GM08714 (cell line): Measurements from ENCODE around the gene RGS3.
A peak's percentile ranks its signal among the peaks of the same experiment; 100 is the strongest.

Source experiments
- H3K4me3 ChIP-seq: fragments of 200-500 bp; sonication (Bioruptor generic); 2 replicates; pipeline ENCODE4 v1.5.1; 2014; ENCODE audit warnings: mild to moderate bottlenecking, low read length, inconsistent platforms
- ZNF274 ChIP-seq: IDR thresholded peaks from 2 replicates; pipeline ENCODE4 v1.6.1; 2012; ENCODE audit warnings: mild to moderate bottlenecking, low read depth, low read length

Gene RGS3

GRCh38 chr9:113592876-113593575 is 129.5 kb downstream of the RGS3 start:
- TF ChIP-seq ZNF274: no peak
- H3K4me3 ChIP-seq: peak overlapping the region; percentile 58; the same call in 1 of the 2 replicates

GRCh38 chr9:113593682-113594281 is 130.3 kb downstream of the RGS3 start:
- peak overlapping the region; percentile 58; the same call in 1 of the 2 replicates for H3K4me3 ChIP-seq
- TF ChIP-seq ZNF274: no peak

GRCh38 chr9:113594484-113595299 is 131.2 kb downstream of the RGS3 start:
- peak overlapping the region; percentile 58; the same call in 1 of the 2 replicates for H3K4me3 ChIP-seq
- TF ChIP-seq ZNF274: no peak

- H3K4me3 ChIP-seq: no peak overlapping the region
- no peak for TF ChIP-seq ZNF274
Measured at GRCh38 chr9:113596616-113597320, 133.2 kb downstream of the RGS3 start.

DNA sequence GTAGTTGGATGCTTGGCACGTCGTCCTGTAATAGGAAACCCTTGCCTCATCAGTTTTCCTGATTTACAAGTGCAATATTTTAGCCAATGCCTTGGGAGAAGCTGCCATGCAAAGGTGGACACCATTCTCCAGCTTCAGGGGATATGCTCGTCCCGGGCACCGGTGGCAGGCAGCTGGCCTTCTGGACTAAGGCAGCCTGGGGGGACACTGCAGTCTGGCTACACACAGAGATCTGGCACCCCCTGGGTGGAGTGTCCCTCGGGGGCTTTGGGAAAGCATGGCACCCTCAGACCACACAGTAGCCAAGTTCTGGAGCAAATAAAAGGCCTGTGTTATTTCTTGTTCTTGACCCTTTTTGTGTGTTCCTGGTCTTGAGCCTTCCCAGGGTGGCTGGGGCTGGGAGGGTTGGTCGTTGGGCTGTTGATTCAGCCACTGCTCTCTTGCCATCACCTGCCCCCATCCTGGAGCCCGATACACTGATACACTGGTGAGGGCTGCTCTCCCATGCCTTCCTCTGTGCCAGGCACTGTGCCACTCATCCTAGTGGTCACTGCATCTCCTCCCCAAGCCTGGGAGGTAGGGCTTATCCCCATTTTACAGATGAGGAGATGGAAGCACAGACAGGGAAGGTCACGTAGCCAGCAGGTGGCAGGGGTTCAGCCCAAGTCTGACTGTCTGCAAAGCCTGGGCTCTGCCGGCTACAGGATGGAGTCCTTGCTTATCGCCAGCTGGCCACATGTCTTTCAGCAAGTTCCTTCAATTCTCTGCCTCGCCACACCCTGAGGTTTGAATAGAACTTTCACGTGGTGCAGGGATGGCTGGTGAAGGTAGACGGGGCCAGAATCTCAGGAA is 134.1 kb downstream of the RGS3 start:
- no peak for TF ChIP-seq ZNF274
- no peak overlapping the region for H3K4me3 ChIP-seq

- TF ChIP-seq ZNF274: no peak
- no peak overlapping the region for H3K4me3 ChIP-seq
Measured at GRCh38 chr9:113598451-113598850, 134.9 kb downstream of the RGS3 start.

DNA sequence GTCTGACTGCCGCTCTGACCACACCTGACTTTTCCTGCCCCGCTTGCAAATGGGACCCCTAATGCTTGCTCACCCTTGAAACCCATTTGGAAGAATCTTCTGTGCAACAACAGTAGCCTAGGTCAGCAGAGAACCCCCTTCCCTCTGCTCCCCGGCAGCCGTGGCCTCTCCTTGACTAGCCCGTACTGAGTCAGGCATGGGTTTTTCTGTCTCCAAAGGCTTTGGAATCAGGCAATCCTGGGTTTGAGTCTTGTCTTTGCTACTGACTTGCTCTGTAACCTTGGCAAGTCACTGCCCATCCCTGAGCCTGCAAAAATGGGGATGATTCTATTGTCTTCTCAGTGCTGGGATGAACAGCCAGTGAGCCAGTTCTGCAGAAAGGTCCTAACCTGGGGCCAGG is 135.4 kb downstream of the RGS3 start:
- no peak overlapping the region for H3K4me3 ChIP-seq
- TF ChIP-seq ZNF274: no peak

DNA sequence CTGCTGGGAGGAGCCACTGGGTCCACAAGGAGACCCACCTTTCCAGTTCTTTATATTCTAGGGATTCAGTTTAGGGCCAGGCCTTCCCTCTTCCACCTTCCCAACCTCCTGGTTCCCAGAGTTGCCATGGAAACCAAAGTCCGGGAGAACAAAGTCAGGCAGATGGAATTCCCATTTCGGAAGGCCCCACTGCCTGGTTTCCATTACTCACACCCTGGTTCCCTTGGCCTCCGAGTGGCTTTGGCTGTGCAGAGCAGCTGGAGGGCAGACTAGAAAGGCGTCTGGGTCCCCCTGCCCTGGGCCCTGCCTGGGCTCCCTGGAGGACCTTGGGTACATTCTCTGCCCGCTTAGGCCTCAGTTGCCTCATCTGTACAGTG is 136.1 kb downstream of the RGS3 start:
- H3K4me3 ChIP-seq: no peak overlapping the region
- no peak for TF ChIP-seq ZNF274

DNA sequence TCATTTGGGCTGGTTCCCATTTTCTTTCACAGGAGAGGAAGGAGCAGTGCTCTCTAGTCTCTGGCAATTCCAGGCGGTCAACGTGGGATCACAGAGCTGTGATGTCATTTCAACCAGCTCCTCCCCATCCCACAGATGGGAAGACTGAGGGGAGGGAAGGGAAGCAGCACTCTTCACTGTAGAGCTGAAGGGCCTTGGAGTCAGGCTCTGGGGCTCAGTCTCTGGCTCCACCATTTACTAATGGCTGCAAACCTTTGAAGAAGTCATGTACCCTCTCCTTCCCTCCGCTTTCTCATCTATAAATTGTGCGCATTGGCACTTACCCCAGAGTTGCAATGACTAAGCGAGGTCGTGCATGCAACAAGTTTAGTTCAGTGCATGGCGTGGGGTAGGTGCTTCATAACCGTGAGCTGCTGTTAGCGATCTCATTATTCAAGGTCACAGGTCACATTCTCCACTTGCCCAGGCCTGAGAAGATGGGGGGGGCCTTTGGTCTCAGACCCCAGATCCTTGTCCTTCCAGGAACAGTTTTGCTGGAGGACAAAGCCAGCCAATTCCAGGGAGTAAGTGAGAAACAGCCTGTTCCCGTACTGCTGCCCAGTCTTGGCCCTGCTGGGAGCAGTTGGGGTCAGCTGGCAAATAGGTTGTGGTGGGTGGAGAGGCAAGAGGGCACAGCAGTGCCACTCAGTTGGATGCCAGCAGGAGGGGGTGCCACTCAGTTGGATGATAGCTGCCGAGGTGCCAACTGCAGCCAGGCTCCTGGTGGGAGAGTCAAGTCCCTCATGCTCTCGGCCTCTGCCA is 136.7 kb downstream of the RGS3 start:
- TF ChIP-seq ZNF274: no peak
- no peak overlapping the region for H3K4me3 ChIP-seq

DNA sequence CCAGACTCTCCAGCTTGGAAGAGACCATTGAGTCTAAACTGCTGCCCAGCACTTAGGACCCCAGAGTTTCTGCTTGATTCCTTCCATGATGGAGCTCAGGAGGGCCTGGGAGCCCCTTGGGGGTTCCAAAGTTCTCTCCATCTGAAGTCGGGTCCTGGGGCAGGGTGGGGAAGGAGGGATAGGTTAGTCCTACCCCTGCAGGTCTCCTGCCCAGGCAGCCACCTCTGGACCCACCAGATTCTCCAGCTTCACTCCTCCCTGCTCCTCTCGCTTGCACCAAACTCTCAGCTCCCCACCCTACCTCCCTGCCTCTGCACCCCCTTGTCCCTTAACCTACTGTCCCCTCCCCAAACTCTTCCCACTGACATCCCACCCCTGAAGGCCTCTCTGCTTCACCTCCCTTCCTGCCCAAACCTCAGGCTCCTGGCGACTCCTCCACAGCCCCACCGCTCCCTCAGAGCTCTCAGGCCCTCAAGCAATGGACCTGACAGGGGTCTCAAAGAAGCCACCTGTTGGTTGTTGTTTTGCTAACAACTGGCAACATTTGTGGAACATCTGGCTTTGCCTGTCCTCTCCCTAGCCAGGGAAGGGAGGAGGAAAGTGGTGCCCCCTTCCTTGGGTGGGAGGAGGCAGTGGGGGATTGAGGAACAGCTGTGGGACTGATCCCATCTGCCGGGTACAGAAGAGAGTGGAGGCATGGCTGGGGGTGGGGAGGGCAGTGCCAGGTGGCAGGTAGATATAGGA is 137.5 kb downstream of the RGS3 start:
- TF ChIP-seq ZNF274: no peak
- H3K4me3 ChIP-seq: no peak overlapping the region

GRCh38 chr9:113601656-113602055 is 138.1 kb downstream of the RGS3 start:
- TF ChIP-seq ZNF274: no peak
- no peak overlapping the region for H3K4me3 ChIP-seq

DNA sequence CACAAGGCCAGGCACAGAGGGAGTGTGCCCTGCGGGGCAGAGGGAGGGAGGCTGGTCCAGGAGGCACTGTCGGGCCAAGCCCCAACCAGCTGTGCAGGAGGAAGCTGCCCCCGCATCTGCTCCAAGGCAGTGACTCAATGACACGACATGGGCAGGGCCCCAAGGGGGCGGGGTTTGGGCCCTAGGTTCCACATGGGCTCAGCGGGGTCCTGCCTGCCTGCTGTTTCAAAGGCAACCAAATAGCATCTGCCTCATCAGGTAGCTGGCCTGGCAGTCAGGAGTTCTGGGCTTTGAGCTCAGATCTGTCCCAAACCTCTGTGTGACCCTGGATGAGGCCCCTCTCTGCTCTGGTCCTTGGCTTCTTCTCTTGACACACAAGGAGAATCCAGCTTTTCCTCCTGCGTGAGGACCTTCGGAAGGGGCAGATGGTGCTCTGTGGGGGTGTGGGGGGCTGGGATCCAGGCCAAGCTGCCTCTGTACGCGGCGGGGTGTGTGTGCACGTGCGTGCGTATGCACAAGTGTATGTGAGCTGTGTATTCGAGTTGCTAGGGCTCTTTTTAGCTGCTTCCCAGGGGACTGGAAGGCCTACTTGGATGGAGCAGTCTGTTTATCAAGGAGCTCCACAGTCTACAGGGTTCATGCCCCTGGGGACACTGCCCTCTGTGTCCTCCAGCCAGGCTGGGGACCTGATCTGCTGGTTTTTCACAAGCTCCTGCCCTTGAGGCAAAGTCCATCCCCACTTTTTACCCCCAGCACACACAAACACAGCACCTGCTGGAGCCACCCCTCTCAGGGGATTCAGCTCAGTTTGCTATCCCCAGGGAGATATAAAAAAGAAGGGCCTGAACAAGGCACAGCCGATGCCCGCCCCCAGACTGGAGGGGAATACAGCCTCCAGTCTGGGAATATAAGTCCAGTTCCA is 138.9 kb downstream of the RGS3 start:
- no peak overlapping the region for H3K4me3 ChIP-seq
- no peak for TF ChIP-seq ZNF274
